CD4-positive, alpha-beta T cell treated with Interleukin-1 beta for 1 hour (primary cell): ENCODE data around the gene CD164.
A peak's percentile ranks its signal among the peaks of the same experiment; 100 is the strongest.
"Not testable (repeated sequence)": the region's sequence is repeated elsewhere in the genome, so short reads cannot be mapped to it uniquely, and the experiment has no call there.

Source experiments
- DNase-seq, 2 donors: peaks; one replicate each; pipeline ENCODE4 v3.0.0-alpha.2; 2020 to 2022

Gene CD164

GRCh38 chr6:109342506-109342905, 39.8 kb downstream of the CD164 start:
- DNase-seq: no peak

GRCh38 chr6:109340811-109341210, 41.5 kb downstream of the CD164 start:
- no peak for DNase-seq

- DNase-seq: no peak
Measured at GRCh38 chr6:109339906-109340678, 42.2 kb downstream of the CD164 start.

- DNase-seq: no peak
Measured at GRCh38 chr6:109336221-109336961, 45.9 kb downstream of the CD164 start.

GRCh38 chr6:109333870-109334269, 48.4 kb downstream of the CD164 start:
- not testable (repeated sequence) for DNase-seq

GRCh38 chr6:109332748-109333147, 49.5 kb downstream of the CD164 start:
- DNase-seq: no peak

- no peak for DNase-seq
Measured at GRCh38 chr6:109331081-109331480, 51.2 kb downstream of the CD164 start.

GRCh38 chr6:109330263-109330662, 52.0 kb downstream of the CD164 start:
- DNase-seq: no peak

- DNase-seq: no peak
Measured at GRCh38 chr6:109328629-109329028, 53.6 kb downstream of the CD164 start.

GRCh38 chr6:109327959-109328358, 54.3 kb downstream of the CD164 start:
- DNase-seq: no peak

- no peak for DNase-seq
Measured at GRCh38 chr6:109327491-109327890, 54.8 kb downstream of the CD164 start.

- no peak for DNase-seq
Measured at GRCh38 chr6:109326351-109326750, 55.9 kb downstream of the CD164 start.

GRCh38 chr6:109325400-109325801, 56.9 kb downstream of the CD164 start:
- DNase-seq: no peak

- no peak for DNase-seq
Measured at GRCh38 chr6:109323241-109323640, 59.0 kb downstream of the CD164 start.

GRCh38 chr6:109322825-109323224, 59.4 kb downstream of the CD164 start:
- peak in 1 of 2 donors; percentile 27 for DNase-seq

GRCh38 chr6:109321752-109322151, 60.5 kb downstream of the CD164 start:
- DNase-seq: no peak

GRCh38 chr6:109320072-109320471, 62.2 kb downstream of the CD164 start:
- DNase-seq: no peak

- no peak for DNase-seq
Measured at GRCh38 chr6:109318328-109318876, 63.9 kb downstream of the CD164 start.

GRCh38 chr6:109316909-109317308, 65.4 kb downstream of the CD164 start:
- no peak for DNase-seq
